Ammon's horn (tissue), 1 donor: ENCODE results near the gene P2RX4.
"Not testable (repeated sequence)": the region's sequence is repeated elsewhere in the genome, so short reads cannot be mapped to it uniquely, and the experiment has no call there.

Source experiments
- DNase-seq: peaks from one replicate; pipeline ENCODE4 v3.0.0-alpha.2; 2016; ENCODE audit warnings: low spot score

The P2RX4 gene

GRCh38 chr12:121189131-121189530 lies 20.8 kb upstream of the P2RX4 start:
- no peak for DNase-seq

GRCh38 chr12:121189619-121190155 lies 20.2 kb upstream of the P2RX4 start:
- DNase-seq = no peak

DNA sequence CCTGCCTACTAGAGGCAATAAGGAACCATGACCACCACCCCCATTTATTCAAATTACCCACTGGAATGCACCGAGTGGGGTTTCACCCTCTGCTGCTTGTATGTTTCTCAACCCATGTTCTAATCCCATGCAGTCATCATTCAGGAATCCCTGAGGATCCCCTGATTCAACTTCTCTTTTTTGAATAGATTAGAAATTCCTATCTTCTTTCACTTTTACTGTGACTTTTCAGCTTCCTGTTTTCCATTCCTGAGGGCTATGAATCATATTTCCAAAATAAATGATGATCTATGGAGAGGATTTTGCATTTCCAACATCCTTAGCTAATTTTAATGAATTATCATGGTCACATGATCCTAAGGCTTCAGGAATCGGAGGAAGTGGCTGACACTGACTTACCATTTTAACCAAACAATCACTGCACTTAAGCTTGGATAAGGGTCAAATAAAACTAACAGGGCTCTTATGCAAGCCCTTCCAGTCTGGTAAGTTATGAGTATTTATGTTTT lies 19.4 kb upstream of the P2RX4 start:
- no peak for DNase-seq

DNA sequence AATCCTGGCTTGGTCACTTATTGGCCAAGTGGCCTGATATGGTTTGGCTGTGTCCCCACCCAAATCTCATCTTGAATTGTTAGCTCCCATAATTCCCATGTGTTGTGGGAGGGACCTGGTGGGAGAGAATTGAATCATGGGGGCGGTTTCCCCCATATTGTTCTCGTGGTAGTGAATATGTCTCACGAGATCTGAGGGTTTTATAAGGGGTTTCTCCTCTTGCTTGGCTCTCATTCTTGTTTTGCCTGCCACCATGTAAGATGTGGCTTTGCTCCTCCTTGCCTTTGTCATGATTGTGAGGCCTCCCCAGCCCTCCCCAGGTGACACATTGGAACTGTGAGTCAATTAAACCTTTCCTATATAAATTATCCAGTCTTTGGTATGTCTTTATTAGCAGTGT lies 18.8 kb upstream of the P2RX4 start:
- no peak for DNase-seq

DNA sequence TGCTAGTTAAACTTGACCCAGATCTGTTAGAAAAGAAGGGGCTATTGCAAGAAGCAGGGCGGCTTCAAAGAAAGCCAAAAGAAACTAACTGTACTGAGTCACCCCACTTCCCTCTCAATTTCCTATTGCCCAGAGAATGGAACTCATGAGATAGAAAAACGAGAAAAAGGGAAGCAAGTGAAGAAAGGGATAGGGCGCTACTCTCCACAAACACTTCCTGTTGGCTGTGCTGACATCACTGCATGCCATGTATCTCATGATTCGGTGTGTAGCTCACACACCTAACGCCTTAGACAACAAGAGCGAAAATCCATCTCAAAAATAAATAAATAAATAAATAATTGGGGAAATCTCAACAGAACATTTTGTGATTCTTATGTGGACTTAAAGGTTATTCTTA lies 13.0 kb upstream of the P2RX4 start:
- DNase-seq = peak; percentile 71

DNA sequence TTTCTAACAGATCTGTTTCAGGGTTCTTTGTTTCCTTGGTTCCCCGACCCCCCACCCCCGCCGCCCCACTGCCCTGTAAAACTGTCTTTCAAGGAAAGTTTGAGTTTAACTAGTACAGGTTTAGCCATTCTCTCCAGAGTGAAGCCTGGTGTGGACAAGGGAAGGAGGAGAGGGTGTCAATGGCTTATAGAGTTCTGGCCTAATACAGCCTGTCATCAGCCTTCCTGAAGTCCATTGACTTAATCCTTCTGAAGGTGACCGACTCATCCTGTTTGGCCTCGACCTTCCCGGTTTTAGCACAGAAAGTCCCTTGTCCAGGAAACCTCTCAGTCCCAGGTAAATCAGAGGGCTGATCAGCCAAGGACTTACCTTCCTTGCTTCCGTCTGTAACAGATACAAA lies 11.0 kb upstream of the P2RX4 start:
- DNase-seq = no peak

DNA sequence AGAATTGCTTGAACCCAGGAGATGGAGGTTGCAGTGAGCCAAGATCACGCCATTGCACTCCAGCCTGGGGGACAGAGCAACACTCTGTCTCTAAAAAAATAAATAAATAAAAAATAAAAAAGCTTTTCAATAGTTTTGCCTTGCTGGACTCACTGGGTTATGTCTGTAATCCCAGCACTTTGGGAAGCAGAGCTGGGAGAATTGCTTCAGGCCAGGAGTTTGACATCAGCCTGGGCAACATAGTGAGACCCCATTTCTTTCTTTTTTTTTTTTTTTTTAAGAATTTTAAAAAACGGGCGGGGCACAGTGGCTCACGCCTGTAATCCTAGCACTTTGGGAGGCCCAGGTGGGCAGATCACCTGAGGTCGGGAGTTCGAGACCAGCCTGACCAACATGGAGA lies 8.8 kb upstream of the P2RX4 start:
- not testable (repeated sequence) for DNase-seq

- no peak for DNase-seq
Observed at GRCh38 chr12:121202407-121203355, 7.2 kb upstream of the P2RX4 start.

GRCh38 chr12:121203482-121203881 lies 6.4 kb upstream of the P2RX4 start:
- no peak for DNase-seq

DNA sequence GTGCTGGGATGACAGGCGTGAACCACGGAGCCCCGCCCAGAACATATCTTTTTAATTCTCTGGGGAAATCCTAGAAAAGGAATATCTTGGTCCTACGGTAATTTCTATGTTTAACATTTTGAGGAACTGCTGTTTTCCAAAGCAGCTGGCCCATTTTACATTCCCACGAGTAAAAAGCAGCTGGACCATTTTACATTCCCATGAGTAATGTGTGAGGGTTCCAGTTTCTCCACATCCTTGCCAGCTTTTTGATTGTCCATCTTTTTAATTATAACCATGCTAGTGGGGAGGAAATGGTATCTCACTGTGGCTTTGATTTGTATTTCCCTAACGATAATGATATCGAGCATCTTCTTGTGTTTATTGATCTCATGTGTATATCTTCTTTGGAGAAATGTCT lies 4.4 kb upstream of the P2RX4 start:
- no peak for DNase-seq

DNA sequence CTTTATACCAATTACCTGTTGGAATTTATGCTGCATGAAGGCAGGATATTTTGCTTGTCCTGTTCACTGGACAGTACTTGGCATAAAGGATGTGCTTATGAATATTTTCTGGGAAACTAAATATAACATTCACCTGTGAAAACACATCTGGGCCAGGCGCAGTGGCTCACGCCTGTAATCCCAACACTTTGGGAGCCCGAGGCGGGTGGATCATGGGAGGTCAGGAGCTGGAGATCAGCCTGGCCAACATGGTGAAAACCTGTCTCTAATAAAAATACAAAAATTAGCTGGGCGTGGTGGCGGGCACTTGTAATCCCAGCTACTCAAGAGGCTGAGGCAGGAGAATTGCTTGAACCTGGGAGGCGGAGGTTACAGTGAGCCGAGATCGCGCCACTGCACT lies 1.4 kb upstream of the P2RX4 start:
- DNase-seq = not testable (repeated sequence)

DNA sequence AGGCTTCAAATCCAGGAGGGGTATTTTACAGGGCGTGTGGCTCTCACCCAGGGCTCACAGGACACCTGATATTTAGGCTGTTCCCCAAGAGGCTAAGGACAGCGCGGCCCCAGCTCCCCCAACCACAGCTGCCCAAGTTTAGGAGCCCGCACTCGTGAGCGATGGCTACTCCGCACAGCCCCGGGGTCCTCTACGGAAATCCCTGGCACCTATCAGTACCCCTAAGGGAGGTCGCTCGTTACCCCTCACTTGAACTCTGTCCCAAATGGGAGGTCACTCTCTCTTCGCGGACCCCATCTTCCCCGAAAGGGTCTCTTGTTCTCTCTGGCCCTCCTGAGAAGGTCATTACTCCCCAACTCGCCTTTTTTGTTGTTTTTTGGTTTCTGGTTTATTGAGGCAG lies 708 bp upstream of the P2RX4 start:
- no peak for DNase-seq

- DNase-seq = no peak
Observed at GRCh38 chr12:121212875-121213274, 2.9 kb downstream of the P2RX4 start.

DNA sequence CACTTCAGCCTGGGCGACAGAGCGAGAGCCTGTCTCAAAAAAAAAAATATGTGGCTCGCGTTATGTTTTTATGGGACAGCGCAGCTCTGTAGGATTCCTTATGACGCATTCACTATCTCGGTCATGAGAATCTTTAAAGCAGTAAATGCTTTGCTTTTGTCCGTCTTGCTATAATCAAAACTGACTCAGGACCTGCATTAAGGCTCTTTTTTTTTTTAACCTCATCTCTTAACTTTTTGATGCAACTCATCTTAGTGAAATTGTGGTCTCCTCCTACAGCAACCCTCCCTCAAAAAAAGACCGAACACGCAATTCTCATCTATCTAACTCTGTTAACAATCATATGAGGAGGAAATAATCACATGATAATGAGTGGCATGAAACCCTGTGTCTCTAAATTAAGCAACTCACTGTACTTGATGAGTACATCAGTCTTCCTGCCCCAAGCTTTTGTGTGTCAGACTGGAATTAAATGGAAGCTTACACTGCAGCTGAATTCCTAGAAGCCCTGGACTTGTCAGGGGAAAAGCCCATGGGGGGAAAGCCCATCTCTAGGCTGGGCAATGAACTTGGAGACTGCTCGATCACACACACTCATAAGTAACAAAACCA lies 4.3 kb downstream of the P2RX4 start:
- no peak for DNase-seq

DNA sequence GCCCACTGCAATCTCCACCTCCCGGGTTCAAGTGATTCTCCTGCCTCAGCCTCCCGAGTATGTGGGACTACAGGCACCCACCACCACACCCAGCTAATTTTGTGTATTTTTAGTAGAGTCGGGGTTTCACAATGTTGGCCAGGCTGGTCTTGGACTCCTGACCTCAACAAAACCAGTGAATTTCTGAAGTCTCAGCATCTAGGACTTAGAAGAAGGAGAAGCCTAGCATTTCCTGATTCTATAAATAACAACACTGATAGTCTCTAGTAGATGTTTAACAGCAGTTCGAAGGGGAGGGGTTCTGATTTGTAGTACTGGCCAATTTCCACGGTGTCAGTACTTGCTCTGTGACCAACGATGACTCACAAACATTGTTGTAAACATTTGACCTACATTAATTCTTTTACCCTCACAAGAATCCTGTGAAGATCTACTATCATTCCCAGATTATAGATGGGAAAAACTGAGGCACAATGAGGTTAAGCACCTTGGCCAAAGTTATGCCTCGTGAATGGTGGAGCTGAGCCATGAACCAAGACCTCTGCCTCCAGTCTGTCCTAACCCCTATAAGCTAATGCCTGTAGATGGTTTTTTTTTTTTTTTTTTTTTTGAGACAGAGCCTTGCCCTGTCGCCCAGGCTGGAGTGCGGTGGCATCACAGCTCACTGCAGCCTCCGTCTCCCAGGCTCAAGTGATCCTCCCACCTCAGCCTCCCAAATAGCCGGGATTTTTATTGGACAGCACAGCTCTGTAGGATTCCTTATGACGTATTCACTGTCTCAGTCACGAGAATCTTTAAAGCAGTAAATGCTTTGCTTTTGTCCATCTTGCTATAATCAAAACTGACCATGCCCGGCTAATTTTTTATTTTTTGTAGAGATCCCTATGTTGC lies 5.2 kb downstream of the P2RX4 start:
- DNase-seq = peak; percentile 54

- DNase-seq = no peak
Observed at GRCh38 chr12:121216102-121216501, 6.2 kb downstream of the P2RX4 start.

- DNase-seq = no peak
Observed at GRCh38 chr12:121217063-121217462, 7.1 kb downstream of the P2RX4 start.

DNA sequence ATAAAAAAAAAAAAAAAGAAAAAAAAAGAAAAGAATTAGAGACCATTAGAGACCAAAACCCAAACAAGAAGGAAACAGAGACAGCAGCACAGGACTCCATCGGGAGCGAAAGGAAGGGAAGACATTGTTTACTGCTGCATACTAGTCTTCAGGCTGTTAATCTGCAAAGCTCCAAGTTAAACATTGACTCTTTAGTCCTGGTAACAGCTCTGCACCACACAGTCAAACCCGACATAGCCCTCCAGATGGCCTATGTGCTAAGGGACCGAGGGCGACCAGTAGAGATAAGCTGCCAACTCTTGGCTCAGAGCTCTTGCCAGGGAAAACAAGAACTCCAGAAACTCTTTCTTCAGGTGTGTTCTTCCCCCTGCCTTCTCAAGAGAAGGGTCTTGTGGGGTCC lies 7.8 kb downstream of the P2RX4 start:
- no peak for DNase-seq

GRCh38 chr12:121218588-121219352 lies 8.8 kb downstream of the P2RX4 start:
- DNase-seq = no peak

DNA sequence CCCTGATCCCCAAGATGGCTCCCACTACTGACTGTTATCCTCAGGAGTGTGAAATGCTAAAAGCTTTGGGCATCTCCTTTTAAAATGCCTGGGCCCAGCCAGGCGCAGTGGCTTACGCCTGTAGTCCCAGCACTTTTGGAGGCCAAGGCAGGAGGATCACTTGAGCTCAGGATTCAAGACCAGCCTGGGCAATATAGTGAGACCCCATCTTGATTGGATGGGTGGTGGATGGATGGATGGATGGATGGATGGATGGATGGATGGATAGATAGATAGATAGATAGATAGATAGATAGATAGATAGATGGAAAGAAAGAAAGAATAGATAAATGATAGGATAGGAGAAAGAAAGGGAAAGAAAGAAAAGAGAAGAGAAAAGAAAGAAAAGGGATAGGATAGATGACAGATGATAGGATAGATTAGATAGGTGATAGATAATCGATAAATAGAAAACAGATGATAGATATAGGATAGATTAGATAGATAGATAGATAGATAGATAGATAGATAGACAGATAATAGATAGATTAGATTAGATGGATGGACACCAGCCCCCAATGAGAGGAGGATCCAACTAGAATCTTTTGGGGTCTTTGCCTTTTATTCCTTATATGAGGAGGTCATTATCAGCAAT lies 9.5 kb downstream of the P2RX4 start:
- DNase-seq = no peak

DNA sequence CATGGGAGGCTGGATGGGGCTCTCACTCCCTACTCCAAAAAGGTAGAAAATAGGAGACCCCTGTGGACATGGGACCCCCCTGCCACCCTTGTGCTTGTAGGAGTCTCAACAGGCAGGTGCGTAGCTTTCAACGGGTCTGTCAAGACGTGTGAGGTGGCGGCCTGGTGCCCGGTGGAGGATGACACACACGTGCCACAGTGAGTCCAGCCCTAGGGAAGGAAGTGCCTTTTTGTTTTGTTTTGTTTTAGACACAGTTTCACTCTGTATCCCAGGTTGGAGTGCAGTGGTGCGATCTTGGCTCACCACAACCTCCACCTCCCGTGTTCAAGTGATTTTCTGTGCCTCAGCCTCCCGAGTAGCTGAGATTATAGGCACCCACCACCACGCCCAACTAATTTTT lies 12.9 kb downstream of the P2RX4 start:
- DNase-seq = no peak
